Measurements from ENCODE around the gene MSMB.

- TF ChIP-seq CTCF (conservative IDR thresholded peaks at IDR 0.05; ENCODE audit: low read length): no peak
- TF ChIP-seq EZH2phosphoT487 (IDR thresholded peaks at IDR 0.05; ENCODE audit: borderline replicate concordance, low read depth, low read length): no peak
Measured at GRCh38 chr10:46020344-46020657, 25.8 kb downstream of the MSMB start.
